ENCODE data around the gene PSD2. TPM values are rescaled to one million over a fixed set of nuclear protein-coding genes. Genes with fewer than 3 reads are reported as not detected.
A peak's percentile ranks its signal among the peaks of the same experiment; 100 is the strongest.

The PSD2 gene
- total and polyA plus RNA-seq, 2 donors: 0.82 to 0.90 TPM

GRCh38 chr5:139838381-139839197 lies 43.0 kb downstream of the PSD2 start:
- no peaks in the 10 kb centered on the region for H3K36me3 ChIP-seq (ENCODE audit: control insufficient read depth in 2 of 2, insufficient read depth in 2 of 2, low read length in 1 of 2)
- no peak overlapping the region for H3K27ac ChIP-seq (ENCODE audit: low read depth in 1 of 2, low read length in 1 of 2)
- DNase-seq (ENCODE audit: low read depth in 6 of 9, low spot score in 9 of 9): no peak
- H3K4me3 ChIP-seq (ENCODE audit: low read length in 2 of 2): no peak overlapping the region
- no peaks in the 10 kb centered on the region for H3K9me3 ChIP-seq (ENCODE audit: control insufficient read depth in 2 of 2, insufficient read depth in 1 of 2, low read length in 1 of 2)
- no peaks in the 10 kb centered on the region for H3K4me1 ChIP-seq (ENCODE audit: control insufficient read depth in 2 of 2, insufficient read depth in 2 of 2, low read length in 2 of 2)
- WGBS: 94% methylated on average over 12 of the region's 12 CpGs
- peaks cover 0 to 16% of the 10 kb centered on the region in 2 donors for H3K27me3 ChIP-seq (ENCODE audit: control insufficient read depth in 2 of 2, insufficient read depth in 1 of 2, low read length in 1 of 2)

DNA sequence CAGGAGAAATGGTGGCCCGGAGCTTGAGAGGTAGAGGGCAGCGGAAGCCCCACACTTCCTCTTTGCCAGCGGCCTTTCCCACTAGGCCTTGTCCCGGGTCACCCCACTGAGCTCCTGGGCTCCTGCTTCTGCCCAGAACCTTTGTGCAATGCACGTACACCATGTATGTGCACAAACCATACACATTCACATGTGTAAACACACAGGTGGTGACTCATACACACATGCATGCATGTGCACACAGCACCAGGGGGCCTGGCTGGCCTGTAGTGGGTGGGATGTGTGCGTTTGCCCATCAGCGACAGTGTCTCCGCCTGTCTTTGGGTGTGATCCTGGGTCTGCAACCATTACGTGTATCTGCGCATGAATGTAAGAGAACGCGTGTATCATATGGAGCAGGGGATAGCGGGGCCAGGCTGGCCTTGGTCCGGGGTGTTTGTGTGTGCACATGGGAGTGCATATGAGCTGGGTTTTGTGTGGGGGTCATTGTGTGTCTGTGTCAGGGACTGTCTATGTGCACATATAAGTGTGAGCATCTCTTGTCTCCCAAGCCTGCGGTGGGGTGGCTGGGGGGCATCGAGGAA lies 43.7 kb downstream of the PSD2 start:
- peaks cover 0 to 20% of the 10 kb centered on the region in 2 donors for H3K27me3 ChIP-seq (ENCODE audit: control insufficient read depth in 2 of 2, insufficient read depth in 1 of 2, low read length in 1 of 2)
- no peaks in the 10 kb centered on the region for H3K36me3 ChIP-seq (ENCODE audit: control insufficient read depth in 2 of 2, insufficient read depth in 2 of 2, low read length in 1 of 2)
- H3K4me1 ChIP-seq (ENCODE audit: control insufficient read depth in 2 of 2, insufficient read depth in 2 of 2, low read length in 2 of 2): no peaks in the 10 kb centered on the region
- no peak overlapping the region for H3K4me3 ChIP-seq (ENCODE audit: low read length in 2 of 2)
- H3K27ac ChIP-seq (ENCODE audit: low read depth in 1 of 2, low read length in 1 of 2): no peak overlapping the region
- no peaks in the 10 kb centered on the region for H3K9me3 ChIP-seq (ENCODE audit: control insufficient read depth in 2 of 2, insufficient read depth in 1 of 2, low read length in 1 of 2)
- DNase-seq (ENCODE audit: low read depth in 6 of 9, low spot score in 9 of 9): no peak
- WGBS: 96% methylated on average over 16 of the region's 16 CpGs

DNA sequence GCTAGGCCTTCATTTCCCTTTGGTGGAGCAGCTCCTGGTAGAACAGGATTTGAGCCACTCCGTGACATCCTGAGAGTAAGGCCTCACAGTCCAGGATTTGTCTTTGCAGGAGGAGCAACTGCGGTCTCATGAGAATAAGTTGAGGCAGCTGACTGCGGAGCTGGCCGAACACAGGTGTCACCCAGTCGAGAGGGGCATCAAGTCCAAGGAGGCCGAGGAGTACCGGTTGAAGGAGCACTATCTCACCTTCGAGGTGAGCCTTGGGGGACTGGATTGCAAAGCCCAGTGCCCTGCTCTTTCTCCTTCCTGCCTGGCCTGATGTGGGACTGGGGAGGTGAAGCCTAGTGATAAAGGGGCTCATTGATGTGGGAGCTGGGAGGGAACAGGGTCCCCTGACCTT lies 44.3 kb downstream of the PSD2 start:
- H3K27me3 ChIP-seq (ENCODE audit: control insufficient read depth in 2 of 2, insufficient read depth in 1 of 2, low read length in 1 of 2): peaks cover 2 to 26% of the 10 kb centered on the region in 2 donors
- H3K4me3 ChIP-seq (ENCODE audit: low read length in 2 of 2): no peak overlapping the region
- H3K9me3 ChIP-seq (ENCODE audit: control insufficient read depth in 2 of 2, insufficient read depth in 1 of 2, low read length in 1 of 2): no peaks in the 10 kb centered on the region
- H3K36me3 ChIP-seq (ENCODE audit: control insufficient read depth in 2 of 2, insufficient read depth in 2 of 2, low read length in 1 of 2): no peaks in the 10 kb centered on the region
- H3K27ac ChIP-seq (ENCODE audit: low read depth in 1 of 2, low read length in 1 of 2): no peak overlapping the region
- 95% methylated on average over 8 of the region's 8 CpGs for WGBS
- DNase-seq (ENCODE audit: low read depth in 6 of 9, low spot score in 9 of 9): no peak
- no peaks in the 10 kb centered on the region for H3K4me1 ChIP-seq (ENCODE audit: control insufficient read depth in 2 of 2, insufficient read depth in 2 of 2, low read length in 2 of 2)

DNA sequence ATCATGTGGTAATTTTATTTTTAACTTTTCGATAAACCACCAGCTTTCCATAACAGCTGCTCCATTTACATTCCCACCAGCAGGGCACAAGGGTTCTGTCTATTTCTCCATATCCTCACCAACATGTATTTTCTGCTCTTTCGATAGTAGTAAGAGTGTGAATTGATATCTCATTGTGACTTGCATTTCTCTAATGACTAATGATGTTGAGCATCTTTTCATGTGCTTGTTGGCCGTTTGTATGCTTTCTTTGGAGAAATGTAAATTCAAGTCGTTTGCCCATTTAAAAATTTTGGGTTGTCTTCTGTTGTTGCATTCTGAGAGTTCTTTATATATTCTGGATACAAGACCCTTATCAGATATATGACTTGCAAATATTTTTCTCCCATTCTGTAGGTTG lies 45.9 kb downstream of the PSD2 start:
- Histone ChIP-seq H3K27me3 (ENCODE audit: control insufficient read depth in 2 of 2, insufficient read depth in 1 of 2, low read length in 1 of 2) (peaks cover 13 to 42% of the 10 kb centered on the region in 2 donors), H3K27ac (ENCODE audit: low read depth in 1 of 2, low read length in 1 of 2) (no peak overlapping the region), H3K9me3 (ENCODE audit: control insufficient read depth in 2 of 2, insufficient read depth in 1 of 2, low read length in 1 of 2) (no peaks in the 10 kb centered on the region), H3K36me3 (ENCODE audit: control insufficient read depth in 2 of 2, insufficient read depth in 2 of 2, low read length in 1 of 2) (no peaks in the 10 kb centered on the region), H3K4me3 (ENCODE audit: low read length in 2 of 2) (no peak overlapping the region), H3K4me1 (ENCODE audit: control insufficient read depth in 2 of 2, insufficient read depth in 2 of 2, low read length in 2 of 2) (no peaks in the 10 kb centered on the region)
- whole genome bisulfite sequencing: 91% methylated on average over 4 of the region's 4 CpGs
- DNase-seq (ENCODE audit: low read depth in 6 of 9, low spot score in 9 of 9): no peak

- Histone ChIP-seq H3K36me3 (ENCODE audit: control insufficient read depth in 2 of 2, insufficient read depth in 2 of 2, low read length in 1 of 2) (no peaks in the 10 kb centered on the region), H3K27me3 (ENCODE audit: control insufficient read depth in 2 of 2, insufficient read depth in 1 of 2, low read length in 1 of 2) (peaks cover 21 to 50% of the 10 kb centered on the region in 2 donors), H3K27ac (ENCODE audit: low read depth in 1 of 2, low read length in 1 of 2) (no peak overlapping the region), H3K4me3 (ENCODE audit: low read length in 2 of 2) (no peak overlapping the region), H3K9me3 (ENCODE audit: control insufficient read depth in 2 of 2, insufficient read depth in 1 of 2, low read length in 1 of 2) (no peaks in the 10 kb centered on the region), H3K4me1 (ENCODE audit: control insufficient read depth in 2 of 2, insufficient read depth in 2 of 2, low read length in 2 of 2) (no peaks in the 10 kb centered on the region)
- no peak for DNase-seq (ENCODE audit: low read depth in 6 of 9, low spot score in 9 of 9)
- 94% methylated on average over 7 of the region's 7 CpGs for WGBS
These were observed 46.7 kb downstream of the PSD2 start for GRCh38 chr5:139842321-139842720.

- no peaks in the 10 kb centered on the region for H3K4me1 ChIP-seq (ENCODE audit: control insufficient read depth in 2 of 2, insufficient read depth in 2 of 2, low read length in 2 of 2)
- DNase-seq (ENCODE audit: low read depth in 6 of 9, low spot score in 9 of 9): no peak
- no peak overlapping the region for H3K4me3 ChIP-seq (ENCODE audit: low read length in 2 of 2)
- WGBS: 38% methylated on average over 5 of the region's 5 CpGs
- H3K36me3 ChIP-seq (ENCODE audit: control insufficient read depth in 2 of 2, insufficient read depth in 2 of 2, low read length in 1 of 2): no peaks in the 10 kb centered on the region
- no peaks in the 10 kb centered on the region for H3K9me3 ChIP-seq (ENCODE audit: control insufficient read depth in 2 of 2, insufficient read depth in 1 of 2, low read length in 1 of 2)
- no peak overlapping the region for H3K27ac ChIP-seq (ENCODE audit: low read depth in 1 of 2, low read length in 1 of 2)
- H3K27me3 ChIP-seq (ENCODE audit: control insufficient read depth in 2 of 2, insufficient read depth in 1 of 2, low read length in 1 of 2): peaks cover 37 to 61% of the 10 kb centered on the region in 2 donors
These were observed 48.4 kb downstream of the PSD2 start for GRCh38 chr5:139843991-139844390.

GRCh38 chr5:139844472-139845145 lies 49.0 kb downstream of the PSD2 start:
- H3K36me3 ChIP-seq (ENCODE audit: control insufficient read depth in 2 of 2, insufficient read depth in 2 of 2, low read length in 1 of 2): no peaks in the 10 kb centered on the region
- DNase-seq (ENCODE audit: low read depth in 6 of 9, low spot score in 9 of 9): peak in 8 of 9 donors; percentile 18 to 70 (median 45)
- H3K27me3 ChIP-seq (ENCODE audit: control insufficient read depth in 2 of 2, insufficient read depth in 1 of 2, low read length in 1 of 2): peaks cover 44 to 68% of the 10 kb centered on the region in 2 donors
- no peaks in the 10 kb centered on the region for H3K4me1 ChIP-seq (ENCODE audit: control insufficient read depth in 2 of 2, insufficient read depth in 2 of 2, low read length in 2 of 2)
- no peaks in the 10 kb centered on the region for H3K9me3 ChIP-seq (ENCODE audit: control insufficient read depth in 2 of 2, insufficient read depth in 1 of 2, low read length in 1 of 2)
- WGBS: 54% methylated on average over 18 of the region's 18 CpGs
- H3K4me3 ChIP-seq (ENCODE audit: low read length in 2 of 2): no peak overlapping the region
- no peak overlapping the region for H3K27ac ChIP-seq (ENCODE audit: low read depth in 1 of 2, low read length in 1 of 2)

GRCh38 chr5:139845846-139846681 lies 50.5 kb downstream of the PSD2 start:
- Histone ChIP-seq H3K9me3 (ENCODE audit: control insufficient read depth in 2 of 2, insufficient read depth in 1 of 2, low read length in 1 of 2) (no peaks in the 10 kb centered on the region), H3K36me3 (ENCODE audit: control insufficient read depth in 2 of 2, insufficient read depth in 2 of 2, low read length in 1 of 2) (no peaks in the 10 kb centered on the region), H3K27ac (ENCODE audit: low read depth in 1 of 2, low read length in 1 of 2) (no peak overlapping the region), H3K4me1 (ENCODE audit: control insufficient read depth in 2 of 2, insufficient read depth in 2 of 2, low read length in 2 of 2) (no peaks in the 10 kb centered on the region), H3K4me3 (ENCODE audit: low read length in 2 of 2) (no peak overlapping the region), H3K27me3 (ENCODE audit: control insufficient read depth in 2 of 2, insufficient read depth in 1 of 2, low read length in 1 of 2) (peaks cover 45 to 78% of the 10 kb centered on the region in 2 donors)
- no peak for DNase-seq (ENCODE audit: low read depth in 6 of 9, low spot score in 9 of 9)
- WGBS: 91% methylated on average over 18 of the region's 18 CpGs
